Measurements from ENCODE around the gene MORN5.

Gene MORN5

DNA sequence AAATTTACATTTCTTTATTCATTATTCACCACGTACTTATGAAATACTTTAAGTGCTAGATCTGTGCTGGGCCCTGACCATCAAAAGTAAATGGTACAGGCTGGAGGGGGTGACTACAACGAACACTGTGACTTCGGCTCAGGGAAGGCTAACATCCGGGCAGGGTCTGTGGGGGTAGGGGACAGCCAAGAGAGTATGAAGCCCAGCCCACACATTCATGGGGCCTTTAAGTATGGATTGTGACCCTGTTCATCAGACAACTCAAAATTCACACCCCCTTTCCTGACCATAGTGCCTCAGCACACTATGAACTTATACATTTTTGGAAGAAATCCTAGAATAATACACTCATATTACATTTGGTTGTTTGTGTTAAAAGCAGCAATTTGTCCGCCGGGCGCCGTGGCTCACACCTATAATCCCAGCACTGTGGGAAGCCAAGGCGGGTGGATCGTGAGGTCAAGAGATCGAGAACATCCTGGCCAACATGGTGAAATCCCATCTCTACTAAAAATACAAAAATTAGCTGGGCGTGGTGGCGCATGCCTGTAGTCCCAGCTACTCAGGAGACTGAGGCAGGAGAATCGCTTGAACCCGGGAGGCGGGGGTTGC, 33.3 kb downstream of the MORN5 start:
- no peak for DNase-seq

DNA sequence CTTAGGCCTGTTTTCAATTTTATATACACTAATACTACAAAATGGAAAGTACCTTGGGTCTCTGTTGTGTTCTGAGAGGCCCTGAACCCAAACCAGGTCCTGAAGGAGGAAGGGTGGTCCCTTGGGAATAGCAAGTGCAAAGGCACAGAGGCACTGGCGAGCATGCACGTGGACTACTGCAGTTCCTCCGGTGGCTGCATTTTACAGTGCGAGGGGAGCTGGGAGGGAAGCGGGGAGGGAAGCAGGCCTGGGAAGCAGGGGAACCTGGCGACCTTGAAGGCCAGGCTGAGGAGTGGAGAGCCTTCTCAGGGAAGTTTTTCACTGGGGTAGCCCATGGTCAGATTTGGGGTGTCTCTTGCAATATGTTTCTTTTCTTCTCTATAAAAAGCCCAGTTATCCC, 33.9 kb downstream of the MORN5 start:
- DNase-seq, result no peak

DNA sequence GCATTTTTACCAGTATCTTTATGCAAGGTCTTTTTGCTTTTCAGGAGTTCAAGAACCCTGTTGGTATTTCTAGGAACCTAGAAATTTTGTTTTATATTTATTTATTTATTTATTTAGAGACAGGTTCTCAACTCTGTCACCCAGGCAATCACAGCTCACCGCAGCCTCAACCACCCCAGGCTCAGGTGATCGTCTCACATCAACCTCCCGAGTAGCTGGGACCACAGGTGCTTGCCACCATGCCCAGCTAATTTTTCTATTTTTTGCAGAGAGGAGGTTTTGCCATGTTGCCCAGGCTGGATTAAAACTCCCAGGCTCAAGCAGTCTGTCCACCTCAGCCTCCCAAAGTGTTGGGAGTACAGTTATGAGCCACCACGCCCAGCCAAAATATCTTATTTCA, 36.2 kb downstream of the MORN5 start:
- DNase-seq, result no peak

DNA sequence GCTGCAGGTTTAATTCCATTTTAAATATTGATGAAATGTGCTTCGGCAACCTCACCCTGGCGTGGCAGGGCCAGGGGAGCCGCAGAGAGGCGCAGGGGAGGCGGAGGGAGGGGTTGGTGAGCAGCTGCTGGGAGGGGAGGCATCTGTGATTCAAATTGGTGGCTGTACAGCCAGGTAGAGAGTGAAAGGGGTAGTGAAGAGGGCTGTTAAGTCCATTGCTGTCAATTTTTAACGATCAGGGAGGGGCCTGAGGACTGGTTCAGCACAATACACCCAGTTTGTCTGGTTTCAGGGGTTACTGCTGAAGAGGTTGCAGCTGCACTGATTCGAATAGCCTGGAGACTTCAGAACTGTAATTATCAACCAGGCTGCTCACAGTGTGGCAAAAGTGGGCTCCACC, 37.7 kb downstream of the MORN5 start:
- DNase-seq, result no peak

DNA sequence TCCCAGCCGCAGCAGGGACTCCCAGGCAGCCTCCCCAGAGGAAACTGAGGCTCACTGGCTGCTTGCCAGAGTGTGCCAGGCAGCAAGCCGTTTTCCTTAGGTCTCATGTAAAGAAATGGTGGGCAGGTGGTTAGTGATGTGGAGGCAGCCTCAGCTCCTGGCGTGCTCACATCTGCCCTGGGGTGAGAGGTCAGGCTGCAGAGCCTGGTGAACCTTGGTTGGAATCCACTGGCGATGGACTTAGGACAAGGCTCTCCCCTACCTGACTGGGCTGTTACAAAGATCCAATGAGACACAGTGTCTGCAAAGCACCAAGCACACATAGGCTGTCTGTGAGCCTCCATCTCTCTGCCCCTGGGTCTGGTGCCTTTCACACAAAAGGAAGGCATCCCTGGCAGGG, 38.2 kb downstream of the MORN5 start:
- DNase-seq, result no peak

DNA sequence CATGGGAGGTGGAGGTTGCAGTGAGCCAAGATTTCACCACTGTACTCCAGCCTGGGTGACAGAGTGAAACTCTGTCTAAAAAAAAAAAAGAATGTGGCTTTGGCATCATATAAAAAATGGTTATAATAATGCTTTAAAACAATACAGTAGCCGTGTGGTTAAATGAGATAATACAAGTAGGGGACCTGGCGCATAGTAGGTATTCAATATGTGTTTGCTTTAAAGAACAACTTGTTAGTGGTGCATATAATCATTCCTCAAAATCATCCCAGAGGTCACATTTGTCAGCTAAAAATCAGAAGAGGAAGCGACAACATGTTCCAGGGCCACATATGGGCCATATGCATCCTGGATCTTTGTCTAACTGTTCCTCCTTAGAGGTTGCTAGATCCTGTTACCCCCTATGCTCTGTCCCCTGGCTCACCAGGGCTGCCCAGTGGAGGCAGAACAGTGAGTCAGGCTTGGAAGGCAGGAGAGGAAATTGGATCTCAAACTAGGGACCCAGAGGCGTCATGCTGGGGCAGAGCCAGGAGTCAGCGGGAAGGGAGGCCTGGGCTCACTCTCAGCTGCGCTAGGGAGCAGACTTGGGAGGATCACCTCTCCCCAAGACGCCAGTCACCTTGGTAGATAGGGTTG, 41.4 kb downstream of the MORN5 start:
- peak; percentile 50 for DNase-seq

DNA sequence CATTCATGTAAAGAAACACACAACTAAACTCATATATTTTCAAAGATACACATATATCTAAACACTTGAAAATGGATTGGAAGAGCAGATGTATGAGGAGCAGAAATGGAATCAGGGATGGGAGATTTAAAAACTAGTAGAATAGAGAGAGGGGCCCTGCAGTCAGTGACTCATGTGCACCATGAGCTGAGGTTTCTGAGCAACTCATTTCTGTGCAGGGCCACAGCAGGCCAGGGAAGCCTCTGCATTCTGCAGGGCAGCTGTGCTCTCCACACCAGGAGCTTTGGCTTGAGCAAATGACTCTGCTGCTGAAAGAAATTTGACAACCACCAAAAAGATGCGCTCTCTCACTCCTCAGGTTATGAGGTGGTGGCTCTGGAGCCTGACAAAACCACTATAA, 41.9 kb downstream of the MORN5 start:
- peak; percentile 25 for DNase-seq

DNA sequence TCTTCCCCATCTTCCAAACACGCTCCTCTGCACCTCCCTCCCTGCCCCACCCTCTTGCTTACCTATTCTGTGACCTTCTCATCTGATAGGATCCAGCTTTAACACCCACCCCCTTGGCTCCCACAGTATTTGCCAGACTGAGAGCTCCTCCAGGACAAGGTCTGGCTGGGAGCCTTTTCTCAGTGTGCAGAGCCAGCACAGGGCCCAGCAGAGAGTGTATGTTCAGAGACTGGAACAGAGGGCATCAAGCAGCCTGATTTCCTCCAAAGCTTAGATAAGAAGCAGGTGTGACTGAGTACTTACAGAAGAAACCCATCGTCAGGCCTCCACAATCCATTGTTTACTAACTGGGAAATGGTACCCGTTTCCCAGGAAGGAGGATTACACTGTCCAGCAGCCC, 42.4 kb downstream of the MORN5 start:
- no peak for DNase-seq

DNA sequence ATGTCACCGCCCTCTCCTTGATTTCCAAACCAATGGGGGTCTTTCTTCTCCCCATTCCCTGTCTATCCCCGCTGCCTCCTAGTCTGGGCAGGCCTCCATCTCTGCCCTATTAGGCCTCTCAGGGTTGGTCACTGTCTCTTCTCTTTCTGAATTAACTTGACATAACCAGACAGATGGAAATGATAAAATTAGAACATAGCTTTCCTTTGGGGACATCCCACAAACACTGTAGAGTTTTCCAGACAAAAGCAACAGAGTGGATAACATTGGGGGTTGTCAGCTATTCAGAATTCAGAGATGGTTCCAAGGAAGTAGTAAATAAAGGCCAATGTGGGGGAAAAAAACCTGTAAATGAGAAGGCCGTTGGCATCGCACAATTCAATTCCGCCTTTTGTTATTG, 44.3 kb downstream of the MORN5 start:
- no peak for DNase-seq

DNA sequence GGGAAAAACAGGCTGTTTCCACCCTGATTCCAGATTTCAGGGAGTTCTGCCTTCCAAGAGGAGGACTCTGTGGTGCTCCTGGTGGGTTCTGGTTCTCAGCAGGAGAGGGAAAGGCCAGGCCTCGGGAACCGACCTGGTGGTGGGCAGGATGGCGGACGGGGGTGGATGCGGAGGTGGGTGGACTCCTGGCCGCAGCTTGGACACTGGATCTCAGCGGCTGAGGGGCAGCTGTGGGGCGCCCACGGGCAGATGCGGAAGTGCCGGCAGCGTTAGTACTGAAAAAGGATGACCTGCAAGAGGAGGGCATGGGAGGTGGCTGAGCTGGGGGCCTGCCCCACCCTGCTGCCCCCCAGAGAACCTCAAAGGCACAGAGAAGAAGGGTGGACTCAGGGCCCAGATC, 44.8 kb downstream of the MORN5 start:
- no peak for DNase-seq

DNA sequence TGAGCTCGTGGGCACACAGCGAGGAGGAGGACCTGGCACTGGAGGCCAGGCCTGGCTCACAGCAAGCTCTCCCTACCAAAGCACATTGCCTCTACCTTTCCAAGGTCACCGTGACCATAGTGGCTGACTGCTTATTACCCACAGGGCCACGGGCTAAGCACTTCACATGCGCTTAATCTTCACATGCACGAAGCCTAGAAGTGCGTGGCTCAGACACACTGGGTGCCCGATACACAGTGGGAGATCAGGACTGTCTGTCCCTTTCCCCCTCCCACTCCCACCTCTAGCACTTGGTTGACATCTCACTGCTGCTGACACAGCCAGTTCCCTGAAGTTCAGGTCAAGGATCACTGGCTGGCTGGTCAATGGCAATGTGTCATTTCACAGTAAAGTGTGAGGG, 45.5 kb downstream of the MORN5 start:
- no peak for DNase-seq

DNA sequence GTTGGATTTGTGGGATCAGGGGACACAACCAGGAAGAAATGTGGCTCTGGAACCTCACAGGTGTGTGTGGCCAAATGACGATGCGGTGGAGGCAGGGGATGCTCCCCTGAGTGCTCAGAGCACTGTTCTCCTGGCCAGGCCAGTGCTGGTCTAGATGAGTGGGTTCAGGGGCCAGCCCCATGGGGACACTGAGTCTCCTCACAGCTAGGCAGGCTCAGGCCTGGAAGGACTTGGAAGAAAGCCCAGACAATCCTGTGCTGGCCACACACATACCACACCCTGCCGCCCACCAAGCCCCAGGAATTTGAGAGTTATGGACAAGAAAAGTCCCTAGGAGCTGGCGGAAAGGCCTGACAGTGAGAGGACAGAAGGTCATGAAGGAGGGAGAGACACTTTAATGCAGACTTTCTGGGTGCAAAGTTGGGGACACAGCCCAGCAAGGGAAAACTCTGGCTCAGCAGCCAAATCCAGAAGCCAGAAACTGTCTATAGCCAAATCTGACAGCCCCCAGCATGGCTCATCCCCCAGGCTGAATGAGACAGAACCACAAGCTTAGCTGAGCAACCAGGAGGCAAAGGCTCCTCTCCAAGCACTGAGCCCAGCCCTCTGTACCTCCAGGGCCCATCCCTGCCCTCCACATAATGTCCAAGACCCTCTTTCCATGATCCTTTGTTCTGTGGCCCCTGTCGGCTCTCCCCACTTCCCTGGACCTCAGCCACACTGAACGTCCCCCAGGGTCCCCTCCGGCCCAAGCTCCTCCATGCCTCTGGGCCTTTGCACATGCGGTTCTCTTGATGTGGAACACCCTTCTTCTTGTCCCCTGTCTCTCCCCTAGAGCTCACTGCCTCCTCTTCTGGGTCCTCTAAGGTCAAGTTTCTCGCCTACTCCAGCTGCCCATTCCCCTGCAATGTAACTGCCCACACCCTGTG, 46.7 kb downstream of the MORN5 start:
- DNase-seq, result peak; percentile 76

DNA sequence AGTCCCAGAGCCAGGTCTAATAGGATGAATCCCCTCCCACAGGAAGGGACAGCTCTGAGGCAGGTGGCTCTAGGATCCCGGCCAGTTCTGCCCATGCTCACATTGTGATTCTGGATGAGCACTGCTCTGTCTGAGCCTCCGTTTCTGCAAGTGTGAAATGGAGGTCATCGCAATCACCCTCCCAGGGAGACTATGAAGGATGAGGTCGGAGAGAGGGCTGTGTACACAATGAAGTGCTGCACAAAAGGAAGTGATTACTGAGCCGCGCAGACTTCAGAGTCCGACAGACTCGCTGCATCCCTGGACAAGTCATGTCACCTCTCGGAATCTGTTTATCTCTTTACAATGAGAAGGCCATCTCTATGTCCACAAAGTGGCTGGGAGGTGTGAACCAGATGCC, 47.4 kb downstream of the MORN5 start:
- no peak for DNase-seq

DNA sequence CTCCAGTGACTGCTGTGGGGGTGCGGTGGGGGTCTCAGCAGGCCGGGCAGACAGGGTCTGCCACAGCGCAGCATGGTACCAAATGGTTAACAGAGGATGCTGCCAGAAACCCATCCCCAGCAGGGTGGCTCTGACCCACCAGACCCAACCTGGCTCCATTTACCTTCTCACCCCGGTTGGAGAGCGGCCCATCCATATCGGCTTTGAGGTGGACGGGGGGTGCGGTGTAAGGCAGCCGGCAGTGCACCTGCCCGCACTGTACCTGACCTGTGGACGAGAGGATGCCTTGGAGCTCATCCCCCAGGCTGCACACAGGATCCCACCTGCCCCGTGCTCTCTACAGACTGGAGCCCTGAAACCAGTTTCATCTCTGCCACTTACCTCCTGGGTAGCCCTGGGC, 49.7 kb downstream of the MORN5 start:
- DNase-seq, result no peak

DNA sequence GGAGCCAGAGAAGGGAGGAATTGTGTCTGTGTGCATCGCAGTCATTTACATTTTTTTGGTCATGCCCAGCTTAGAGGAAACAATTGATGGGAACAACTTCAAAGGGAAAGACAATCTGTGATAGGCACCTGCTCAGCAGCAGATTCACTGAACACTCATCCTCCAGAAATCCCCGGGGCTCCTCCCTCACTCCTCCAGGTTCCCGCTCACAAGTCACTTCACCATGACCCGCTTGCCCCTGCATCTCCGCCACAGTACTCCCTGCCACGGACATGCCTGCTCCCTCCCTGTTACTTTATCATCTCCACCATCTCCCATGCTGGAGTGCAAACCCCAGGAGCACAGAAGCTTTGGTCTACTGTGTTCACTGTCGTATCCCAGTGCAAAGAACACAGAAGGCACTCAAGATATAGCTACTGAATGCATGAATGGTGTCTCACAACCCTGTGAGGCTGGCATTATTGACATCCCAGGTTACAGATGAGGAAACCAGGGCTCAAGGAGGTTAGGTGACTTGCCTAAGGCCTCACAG, 52.8 kb downstream of the MORN5 start:
- DNase-seq, result no peak

DNA sequence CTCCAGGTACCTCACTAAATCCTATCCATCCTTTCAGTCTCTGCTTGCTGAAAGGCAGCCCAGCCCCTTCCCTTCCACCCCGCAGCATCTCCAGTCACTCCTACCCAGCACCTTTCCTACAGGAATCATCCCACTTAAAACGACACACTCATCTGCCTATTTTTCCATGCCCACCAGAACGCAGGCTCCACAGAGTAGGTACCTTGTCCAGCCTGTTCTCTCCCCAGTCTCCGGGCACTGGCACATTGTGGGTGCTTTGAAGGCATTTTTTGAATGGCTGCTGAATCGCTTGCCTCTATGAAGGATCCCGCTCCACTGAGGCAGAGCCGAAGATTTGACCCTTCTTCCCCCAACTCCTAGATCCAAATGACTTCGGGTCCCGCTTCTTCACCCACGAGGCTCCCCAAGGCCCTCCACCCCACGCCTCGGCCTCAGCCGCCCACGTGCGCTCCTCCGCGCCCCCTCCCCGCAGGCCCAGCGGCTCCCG, 53.4 kb downstream of the MORN5 start:
- no peak for DNase-seq

DNA sequence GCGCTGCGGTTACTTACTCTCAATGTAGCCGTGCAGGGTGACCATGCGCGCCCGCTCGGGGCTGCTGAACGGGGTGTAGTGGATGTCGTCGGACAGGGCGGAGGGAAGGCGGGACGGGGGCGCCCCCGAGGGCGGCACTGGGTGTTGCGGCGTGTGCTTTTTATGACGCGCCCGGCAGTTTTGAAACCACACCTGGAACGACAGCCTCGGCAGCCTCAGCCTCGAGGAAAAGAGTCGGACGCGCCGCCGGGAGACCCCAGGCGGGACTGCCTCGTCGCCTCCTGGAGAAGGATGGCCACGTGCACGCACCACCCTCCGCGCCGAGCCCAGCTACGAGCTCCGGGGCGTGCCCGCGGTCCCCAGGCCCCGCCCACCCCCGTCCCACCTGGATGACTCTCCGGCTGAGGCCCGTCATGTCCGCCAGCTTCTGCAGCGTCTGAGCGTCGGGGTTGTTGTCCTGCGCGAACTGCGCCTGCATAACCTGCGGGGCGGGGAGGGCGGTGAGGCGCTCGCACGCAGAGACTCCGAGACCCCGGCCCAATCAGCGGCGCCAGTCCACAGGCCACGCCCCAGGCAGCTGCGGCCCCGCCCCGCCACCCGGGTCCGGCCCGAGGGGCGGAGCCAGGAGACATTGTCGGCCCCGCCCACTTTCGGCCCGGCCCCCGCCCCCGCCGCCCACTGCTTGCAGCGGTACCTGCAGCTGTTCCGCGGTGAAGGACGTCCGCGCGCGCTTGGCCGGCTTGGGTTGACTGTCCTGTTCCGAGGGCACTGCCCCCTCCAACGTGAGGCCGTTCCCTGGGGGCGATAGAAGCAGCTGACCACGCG, 54.1 kb downstream of the MORN5 start:
- no peak for DNase-seq

DNA sequence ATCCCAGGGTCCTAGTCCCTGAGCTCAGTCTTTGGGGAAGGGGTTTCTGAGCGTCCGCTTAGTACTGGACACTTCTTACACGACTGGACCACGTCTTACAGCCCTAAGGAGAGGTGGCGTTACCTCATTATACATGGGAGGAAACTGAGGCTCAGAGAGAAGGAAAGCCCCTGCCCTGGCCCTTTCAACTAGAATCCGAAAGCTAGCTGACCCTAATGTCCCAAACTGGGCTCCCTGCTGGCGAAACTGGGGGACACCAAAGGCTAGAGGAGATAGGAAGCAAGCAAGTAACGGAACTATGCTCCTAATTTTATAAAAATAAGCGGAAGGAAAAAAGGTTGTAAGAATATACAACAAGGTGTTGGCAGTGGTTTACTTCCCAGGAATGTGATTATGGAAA, 54.8 kb downstream of the MORN5 start:
- DNase-seq, result no peak

DNA sequence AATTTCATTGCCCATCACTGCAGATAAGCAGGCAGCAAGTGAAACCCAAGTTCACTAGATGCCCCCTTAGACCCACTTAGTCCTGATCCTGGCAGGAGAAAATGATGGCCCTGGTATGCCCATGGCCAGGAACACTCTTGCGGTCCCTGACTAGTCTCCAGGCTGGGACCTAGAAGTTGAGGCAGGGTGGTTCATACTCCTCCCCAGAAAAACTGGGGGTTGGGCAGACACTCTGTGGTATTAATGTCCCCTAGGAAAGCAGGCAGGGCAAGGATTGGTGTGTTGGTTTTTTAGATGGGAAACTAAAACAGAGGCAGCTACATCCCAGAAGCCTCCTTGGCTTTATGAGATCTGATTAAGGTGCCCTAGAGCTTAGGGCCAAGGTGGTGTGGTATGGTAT, 56.0 kb downstream of the MORN5 start:
- DNase-seq, result no peak

DNA sequence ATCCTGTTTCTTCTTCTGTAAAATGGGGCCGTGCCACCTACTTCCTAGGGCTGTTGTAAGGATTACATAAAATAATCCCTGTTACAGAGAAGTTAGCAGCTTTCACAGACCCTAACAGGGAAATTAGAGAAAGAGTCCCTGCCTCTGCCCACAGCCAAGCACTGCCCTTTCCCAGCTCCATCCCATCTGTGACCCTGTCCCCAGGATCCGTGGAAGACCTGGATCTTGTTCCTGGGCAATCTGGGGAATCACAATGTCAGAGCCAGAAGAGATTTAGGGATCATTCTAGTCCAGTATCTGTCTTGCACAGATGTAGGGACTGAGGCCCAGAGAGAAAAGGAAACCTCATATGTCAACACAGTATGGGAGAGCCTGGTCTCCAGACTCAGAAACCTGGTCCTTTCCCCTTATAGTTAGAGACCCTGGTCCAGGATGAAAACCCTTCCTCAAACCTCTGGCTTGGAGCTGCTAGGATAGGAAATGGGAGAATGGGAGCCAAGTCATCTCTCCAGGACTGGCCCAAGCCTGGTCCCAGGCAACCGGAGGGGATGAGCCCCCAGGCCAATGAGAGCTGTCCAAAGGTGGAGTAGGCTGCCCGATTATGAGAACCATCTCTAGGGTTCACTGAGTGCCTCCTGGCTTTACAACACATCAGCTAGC, 56.6 kb downstream of the MORN5 start:
- no peak for DNase-seq

DNA sequence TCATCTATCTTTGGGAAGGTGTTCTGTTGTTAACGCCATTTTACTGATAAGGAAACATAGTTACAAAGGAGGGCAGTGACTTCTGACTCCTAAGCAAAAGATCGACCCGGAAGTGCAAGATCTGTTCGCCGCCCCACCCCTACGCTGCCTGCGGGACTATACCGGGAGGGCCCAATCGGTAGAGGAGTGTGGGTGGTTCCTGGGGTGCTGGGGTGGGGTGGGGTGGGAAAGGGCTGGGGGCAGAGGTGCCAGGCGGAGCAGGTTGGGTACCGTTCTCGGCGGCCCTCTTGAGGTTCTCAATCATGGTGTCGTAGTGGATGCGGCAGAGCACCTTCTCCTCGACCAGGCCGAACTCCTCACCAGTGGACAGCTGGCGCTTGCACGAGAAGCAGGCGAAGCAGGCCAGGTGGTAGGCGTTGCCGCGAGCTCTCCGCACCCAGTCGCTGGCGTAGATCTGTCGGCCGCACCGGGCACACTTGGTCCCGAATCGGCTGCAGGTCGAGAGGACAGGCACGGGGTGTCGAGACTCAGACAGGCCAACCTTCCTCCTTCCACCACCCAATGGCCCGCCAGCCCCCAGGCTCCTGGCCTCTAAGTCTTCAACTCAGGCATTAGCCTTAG, 57.2 kb downstream of the MORN5 start:
- DNase-seq, result no peak

DNA sequence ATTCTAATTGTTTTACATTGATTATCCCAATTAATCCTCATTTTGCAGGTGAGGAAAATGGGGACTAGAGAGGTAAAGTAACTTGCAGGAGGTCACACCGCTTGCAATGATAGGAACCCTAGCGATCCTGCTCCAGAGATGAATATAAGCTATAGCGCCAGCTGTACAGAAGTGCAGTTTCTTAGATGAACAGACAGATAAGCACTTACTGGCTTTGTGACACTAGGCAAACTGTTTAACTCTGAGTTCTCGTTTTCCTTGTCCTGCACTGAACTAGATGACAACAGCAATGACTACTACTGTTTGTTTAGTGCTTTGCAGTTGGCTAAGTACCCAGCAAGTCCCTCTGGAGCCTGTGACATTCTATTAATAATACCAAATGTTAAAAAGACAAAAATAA, 57.9 kb downstream of the MORN5 start:
- no peak for DNase-seq
